ENCODE data around the gene CLIC5. TPM values are rescaled to one million over a fixed set of nuclear protein-coding genes. Genes with fewer than 3 reads are reported as not detected.

Gene CLIC5
- total and polyA plus RNA-seq, 2 of the 8 experiments (the other 6 are each of a cell fraction or from before 2014, with no cell fraction given), result 0.12 to 0.15 TPM

- no peak overlapping the region for H3K56ac ChIP-seq (replicated peaks; ENCODE audit: insufficient read length, low read depth, low read length)
- TF ChIP-seq TAF7 (optimal IDR thresholded peaks at IDR 0.05; ENCODE audit: borderline replicate concordance, low read depth, low read length) (no peak), TAF1 (IDR thresholded peaks at IDR 0.05; ENCODE audit: low read depth, low read length) (no peak), ASH2L (IDR thresholded peaks at IDR 0.05; ENCODE audit: low read length) (no peak), SIRT6 (IDR thresholded peaks at IDR 0.05; ENCODE audit: low read length) (no peak), TEAD4 (IDR thresholded peaks at IDR 0.05; ENCODE audit: low read depth, low read length) (no peak), KDM4A (IDR thresholded peaks at IDR 0.05; ENCODE audit: low read depth, low read length, severe bottlenecking) (no peak), TCF12 (IDR thresholded peaks at IDR 0.05; ENCODE audit: low read depth, low read length) (no peak), SP1 (IDR thresholded peaks at IDR 0.05; ENCODE audit: low read depth, low read length) (no peak), RXRA (IDR thresholded peaks at IDR 0.05; ENCODE audit: insufficient read depth, low read depth, low read length) (no peak)
- no peak overlapping the region for H2BK20ac ChIP-seq (ENCODE audit: low read length)
- no peak overlapping the region for H3K4me2 ChIP-seq (ENCODE audit: insufficient read depth in 1 of 2, low read depth in 2 of 2, low read length in 2 of 2)
- no peaks in the 10 kb centered on the region for H4K20me1 ChIP-seq (replicated peaks in 1 of 2; ENCODE audit: control insufficient read depth in 1 of 2, insufficient read depth in 2 of 2, low read length in 2 of 2)
- no peak overlapping the region for H2BK15ac ChIP-seq (ENCODE audit: low read length)
- no peak overlapping the region for H3K23ac ChIP-seq (ENCODE audit: insufficient read length)
- ChIA-PET POLR2A (ENCODE audit: partially characterized antibody) (no interaction called here), CTCF (ENCODE audit: partially characterized antibody) (interaction anchor here (0.7 to 1.8 kb wide), 3 partner anchors 10 to 436 kb away, joined by 3 to 7 read pairs (median 3); no protein-coding TSS in a partner anchor)
- H2BK120ac ChIP-seq (replicated peaks; ENCODE audit: low read depth, low read length), result no peak overlapping the region
- H4K5ac ChIP-seq (ENCODE audit: insufficient read length, low read depth, low read length), result no peak overlapping the region
- H3K79me2 ChIP-seq (ENCODE audit: control insufficient read depth in 1 of 2, insufficient read depth in 2 of 2, low read length in 2 of 2), result no peaks in the 10 kb centered on the region
- H3K18ac ChIP-seq (ENCODE audit: extremely low read depth, low read length), result no peak overlapping the region
- peaks cover 4 to 8% of the 10 kb centered on the region in 2 experiments; a peak in 2 of 4 replicates for H3K9me3 ChIP-seq (ENCODE audit: insufficient read depth in 2 of 2, low read depth in 1 of 2, low read length in 1 of 2)
- H3K23me2 ChIP-seq (ENCODE audit: low read depth, low read length), result no peaks in the 10 kb centered on the region
- DNase-seq (ENCODE audit: low read depth in 1 of 2, low spot score in 2 of 2), result no peak
- H3K27me3 ChIP-seq (replicated peaks in 1 of 4; ENCODE audit: control insufficient read depth in 3 of 4, extremely low read depth in 1 of 4, insufficient read depth in 3 of 4, low read length in 3 of 4), result no peaks in the 10 kb centered on the region
- no peak overlapping the region for H2AK5ac ChIP-seq (ENCODE audit: low read depth, low read length)
- WGBS, 2 experiments (ENCODE audit: extremely low coverage in 1 of 2, insufficient coverage in 1 of 2, insufficient read length in 1 of 2, insufficient replicate concordance in 2 of 2, low coverage in 1 of 2, low lambda C conversion rate in 2 of 2, missing lambda C conversion rate in 1 of 2), result 84% methylated on average over 9 of the region's 9 CpGs; no CpG with 5 or more reads in 1 of the 2 experiments
- H3K14ac ChIP-seq (ENCODE audit: insufficient read length), result no peak overlapping the region
- H3K4me1 ChIP-seq (replicated peaks in 1 of 4; ENCODE audit: control insufficient read depth in 3 of 4, insufficient read depth in 4 of 4, low read length in 3 of 4), result peaks cover 0 to 4% (median 3%) of the 10 kb centered on the region in 4 experiments; a peak in 5 of 7 replicates
- H4K91ac ChIP-seq (replicated peaks; ENCODE audit: insufficient read length, low read length), result no peak overlapping the region
- no peak overlapping the region for H3K4ac ChIP-seq (replicated peaks; ENCODE audit: insufficient read length, low read depth, low read length)
- H2BK12ac ChIP-seq (ENCODE audit: low read depth, low read length), result no peak overlapping the region
- no peaks in the 10 kb centered on the region for H3K79me1 ChIP-seq (ENCODE audit: low read depth, low read length)
- H4K8ac ChIP-seq (ENCODE audit: extremely low read depth, insufficient read depth, low read length), result no peak overlapping the region
- H3K36me3 ChIP-seq (ENCODE audit: control insufficient read depth in 2 of 4, insufficient read depth in 4 of 4, low read length in 3 of 4), result no peaks in the 10 kb centered on the region
- no peak overlapping the region for H3K27ac ChIP-seq (ENCODE audit: low read depth, low read length)
- H2AFZ ChIP-seq (ENCODE audit: low read length), result no peak overlapping the region
- no peak overlapping the region for H3K9ac ChIP-seq (replicated peaks in 1 of 4; ENCODE audit: extremely low read depth in 1 of 4, low read depth in 3 of 4, low read length in 3 of 4)
- no peak for FAIRE-seq
- no peak overlapping the region for H2BK5ac ChIP-seq (ENCODE audit: low read depth, low read length)
- no peak overlapping the region for H3K4me3 ChIP-seq (ENCODE audit: extremely low read depth in 1 of 4, insufficient read depth in 2 of 4, low read depth in 3 of 4, low read length in 4 of 4)
These were observed 37.6 kb upstream of the CLIC5 start for GRCh38 chr6:46053039-46053933.

All from H1 (cell line).